Ishikawa (cell line): ENCODE measurements around the gene AGMO.

ENCODE experiments used
- CEBPB ChIP-seq: IDR thresholded peaks from 2 replicates; pipeline ENCODE4 v1.6.1; 2012
- CREB1 ChIP-seq: IDR thresholded peaks from 2 replicates; pipeline ENCODE4 v1.6.1; 2012; ENCODE audit warnings: low read depth
- EGR1 ChIP-seq: IDR thresholded peaks from 2 replicates; pipeline ENCODE4 v1.6.1; 2012
- EP300 ChIP-seq: IDR thresholded peaks from 2 replicates; pipeline ENCODE4 v1.6.1; 2012; ENCODE audit warnings: borderline replicate concordance
- FOXM1 ChIP-seq: IDR thresholded peaks from 2 replicates; pipeline ENCODE4 v1.6.1; 2012; ENCODE audit warnings: low read depth, borderline replicate concordance
- MAX ChIP-seq: IDR thresholded peaks from 2 replicates; pipeline ENCODE4 v1.6.1; 2012
- NFIC ChIP-seq: IDR thresholded peaks from 2 replicates; pipeline ENCODE4 v1.6.1; 2012
- RAD21 ChIP-seq: IDR thresholded peaks from 2 replicates; pipeline ENCODE4 v1.6.1; 2012; ENCODE audit warnings: low read depth
- REST ChIP-seq: IDR thresholded peaks from 2 replicates; pipeline ENCODE4 v1.6.1; 2012; ENCODE audit warnings: low read depth, mild to moderate bottlenecking
- TAF1 ChIP-seq: IDR thresholded peaks from 2 replicates; pipeline ENCODE4 v1.6.1; 2012; ENCODE audit warnings: low read depth, mild to moderate bottlenecking
- TCF12 ChIP-seq: IDR thresholded peaks from 2 replicates; pipeline ENCODE4 v1.6.1; 2012; ENCODE audit warnings: low read depth
- TEAD4 ChIP-seq: IDR thresholded peaks from 2 replicates; pipeline ENCODE4 v1.6.1; 2012
- USF1 ChIP-seq: IDR thresholded peaks from 2 replicates; pipeline ENCODE4 v1.6.1; 2012
- YY1 ChIP-seq: IDR thresholded peaks from 2 replicates; pipeline ENCODE4 v1.6.1; 2012; ENCODE audit warnings: low read depth
- ZBTB7A ChIP-seq: IDR thresholded peaks from 2 replicates; pipeline ENCODE4 v1.6.1; 2012; ENCODE audit warnings: low read depth

Gene AGMO

GRCh38 chr7:15174485-15174884, 387.3 kb downstream of the AGMO start:
- no peak for TF ChIP-seq CREB1
- TF ChIP-seq MAX: no peak
- TF ChIP-seq TEAD4: no peak
- no peak for TF ChIP-seq USF1
- TF ChIP-seq REST: no peak
- no peak for TF ChIP-seq FOXM1
- TF ChIP-seq EP300: no peak
- TF ChIP-seq CEBPB: no peak
- TF ChIP-seq TAF1: no peak
- no peak for TF ChIP-seq RAD21
- TF ChIP-seq YY1: no peak

- TF ChIP-seq TEAD4 (no peak), CEBPB (no peak), CREB1 (no peak), NFIC (no peak), FOXM1 (no peak), TAF1 (no peak), EP300 (no peak)
Measured at GRCh38 chr7:15168489-15168888, 393.3 kb downstream of the AGMO start.

GRCh38 chr7:15167912-15168311, 393.9 kb downstream of the AGMO start:
- TF ChIP-seq USF1: no peak

GRCh38 chr7:15166620-15167019, 395.2 kb downstream of the AGMO start:
- TF ChIP-seq TCF12: no peak
- no peak for TF ChIP-seq FOXM1

- no peak for TF ChIP-seq FOXM1
- TF ChIP-seq CEBPB: no peak
- TF ChIP-seq EP300: no peak
- no peak for TF ChIP-seq MAX
- no peak for TF ChIP-seq TEAD4
- no peak for TF ChIP-seq EGR1
- TF ChIP-seq RAD21: no peak
- no peak for TF ChIP-seq ZBTB7A
- no peak for TF ChIP-seq TAF1
Measured at GRCh38 chr7:15159261-15159660, 402.6 kb downstream of the AGMO start.

- no peak for TF ChIP-seq TAF1
- TF ChIP-seq CREB1: no peak
- no peak for TF ChIP-seq USF1
- TF ChIP-seq TCF12: no peak
- no peak for TF ChIP-seq TEAD4
- no peak for TF ChIP-seq MAX
- TF ChIP-seq NFIC: no peak
- no peak for TF ChIP-seq REST
- TF ChIP-seq RAD21: no peak
- TF ChIP-seq EGR1: no peak
- no peak for TF ChIP-seq FOXM1
- TF ChIP-seq ZBTB7A: no peak
- no peak for TF ChIP-seq YY1
- TF ChIP-seq CEBPB: no peak
- TF ChIP-seq EP300: no peak
Measured at GRCh38 chr7:15158141-15158810, 403.5 kb downstream of the AGMO start.
